ENCODE measurements around the gene ABHD8. TPM values are rescaled to one million over a fixed set of nuclear protein-coding genes. Genes with fewer than 3 reads are reported as not detected.

The ABHD8 gene
- total and polyA plus RNA-seq, 8 donors = 4.9 to 28.1 (median 10.9) TPM

GRCh38 chr19:17341845-17342244 is 38.6 kb upstream of the ABHD8 start:
- Histone ChIP-seq H3K27ac (no peak overlapping the region), H3K9me3 (no peaks in the 10 kb centered on the region), H3K4me3 (no peak overlapping the region), H3K36me3 (peaks cover 0 to 32% (median 21%) of the 10 kb centered on the region in 4 donors), H3K27me3 (no peaks in the 10 kb centered on the region), H3K4me1 (peaks cover 10 to 42% (median 31%) of the 10 kb centered on the region in 4 donors)
- 80 to 86% (median 82%) methylated on average over 7 of the region's 7 CpGs for WGBS, 5 donors
- intact Hi-C loops (cut with DNase I; ENCODE audit: low total_unique reads) = no loop called here
- no peak for TF ChIP-seq POLR2A (IDR thresholded peaks at IDR 0.05)
- DNase-seq = no peak

- no peak overlapping the region for H3K27ac ChIP-seq
- WGBS, 5 donors = 92 to 96% (median 93%) methylated on average over 14 to 15 of the region's 15 CpGs
- H3K27me3 ChIP-seq = no peaks in the 10 kb centered on the region
- no peaks in the 10 kb centered on the region for H3K9me3 ChIP-seq
- DNase-seq = no peak
- peaks cover 10 to 39% (median 31%) of the 10 kb centered on the region in 4 donors for H3K4me1 ChIP-seq
- no peak overlapping the region for H3K4me3 ChIP-seq
- peaks cover 0 to 32% (median 21%) of the 10 kb centered on the region in 4 donors for H3K36me3 ChIP-seq
- TF ChIP-seq POLR2A (IDR thresholded peaks at IDR 0.05) (no peak), CTCF (IDR thresholded peaks at IDR 0.05) (no peak), EP300 (IDR thresholded peaks at IDR 0.05) (no peak)
- intact Hi-C loops (cut with DNase I; ENCODE audit: low total_unique reads) = no loop called here
These were observed 38.2 kb upstream of the ABHD8 start for GRCh38 chr19:17341386-17341785.

- intact Hi-C loops (cut with DNase I; ENCODE audit: low total_unique reads) = no loop called here
- H3K27me3 ChIP-seq = no peaks in the 10 kb centered on the region
- H3K27ac ChIP-seq = no peak overlapping the region
- no peaks in the 10 kb centered on the region for H3K9me3 ChIP-seq
- peaks cover 10 to 39% (median 28%) of the 10 kb centered on the region in 4 donors for H3K4me1 ChIP-seq
- no peak for DNase-seq
- 70 to 83% (median 72%) methylated on average over 15 to 17 of the region's 17 CpGs for WGBS, 5 donors
- TF ChIP-seq CTCF (IDR thresholded peaks at IDR 0.05) = no peak
- no peak for TF ChIP-seq EP300 (IDR thresholded peaks at IDR 0.05)
- TF ChIP-seq POLR2AphosphoS5 (IDR thresholded peaks at IDR 0.05) = no peak
- TF ChIP-seq POLR2A (IDR thresholded peaks at IDR 0.05) = no peak
- no peak overlapping the region for H3K4me3 ChIP-seq
- peaks cover 0 to 32% (median 21%) of the 10 kb centered on the region in 4 donors for H3K36me3 ChIP-seq
These were observed 37.7 kb upstream of the ABHD8 start for GRCh38 chr19:17340871-17341357.

GRCh38 chr19:17340302-17340870 is 37.2 kb upstream of the ABHD8 start:
- H3K9me3 ChIP-seq = no peaks in the 10 kb centered on the region
- WGBS, 5 donors = 54 to 66% (median 55%) methylated on average over 19 to 21 of the region's 21 CpGs
- no peak overlapping the region for H3K4me3 ChIP-seq
- TF ChIP-seq POLR2A (IDR thresholded peaks at IDR 0.05) (no peak), CTCF (IDR thresholded peaks at IDR 0.05) (no peak), POLR2AphosphoS5 (IDR thresholded peaks at IDR 0.05) (no peak), EP300 (IDR thresholded peaks at IDR 0.05) (no peak)
- H3K27ac ChIP-seq = no peak overlapping the region
- H3K27me3 ChIP-seq = no peaks in the 10 kb centered on the region
- peak; percentile 52 to 77 for DNase-seq
- peaks cover 0 to 32% (median 21%) of the 10 kb centered on the region in 4 donors for H3K36me3 ChIP-seq
- intact Hi-C loops (cut with DNase I; ENCODE audit: low total_unique reads) = no loop called here
- peaks cover 14 to 43% (median 29%) of the 10 kb centered on the region in 4 donors for H3K4me1 ChIP-seq

- intact Hi-C loops (cut with DNase I; ENCODE audit: low total_unique reads) = no loop called here
- no peak for DNase-seq
- Histone ChIP-seq H3K9me3 (no peaks in the 10 kb centered on the region), H3K27me3 (no peaks in the 10 kb centered on the region), H3K4me1 (peaks cover 19 to 52% (median 39%) of the 10 kb centered on the region in 4 donors), H3K27ac (no peak overlapping the region), H3K4me3 (no peak overlapping the region), H3K36me3 (peaks cover 0 to 32% (median 21%) of the 10 kb centered on the region in 4 donors)
- TF ChIP-seq POLR2AphosphoS5 (IDR thresholded peaks at IDR 0.05) (no peak), CTCF (IDR thresholded peaks at IDR 0.05) (no peak), POLR2A (IDR thresholded peaks at IDR 0.05) (no peak), EP300 (IDR thresholded peaks at IDR 0.05) (no peak)
- WGBS, 5 donors = 86 to 91% (median 90%) methylated on average over 34 of the region's 34 CpGs
These were observed 36.0 kb upstream of the ABHD8 start for GRCh38 chr19:17339088-17339741.
